Transverse colon (tissue), 4 donors: ENCODE measurements around the gene VAV2. TPM values are rescaled to one million over a fixed set of nuclear protein-coding genes. Genes with fewer than 3 reads are reported as not detected.

Source experiments
- DNase-seq: peaks from one replicate; pipeline ENCODE4 v3.0.0-alpha.2; 2019
- H3K27ac ChIP-seq, 4 donors: fragments of 200-600 bp; sonication (generic); 2 replicates each; pipeline ENCODE4 v1.5.1; 2016 to 2018; ENCODE audit warnings: inconsistent platforms in 4 of 4
- H3K27me3 ChIP-seq: fragments of 200-600 bp; sonication (generic); 2 replicates; pipeline ENCODE4 v1.5.1; 2017; ENCODE audit warnings: inconsistent platforms
- H3K36me3 ChIP-seq, 4 donors: fragments of 200-600 bp; sonication (generic); 2 replicates each; pipeline ENCODE4 v1.5.1; 2017 to 2019; ENCODE audit warnings: inconsistent platforms in 4 of 4
- H3K4me1 ChIP-seq, 4 donors: fragments of 200-600 bp; sonication (generic); 2 replicates each; pipeline ENCODE4 v1.5.1; 2017 to 2020; ENCODE audit warnings: inconsistent platforms in 4 of 4
- H3K4me3 ChIP-seq, 4 donors: fragments of 200-600 bp; sonication (generic); 1 replicate in 1 of 4; 2 replicates in 3 of 4; pipeline versions ENCODE4 v1.5.1 to v1.6.1; 2017 to 2019; ENCODE audit warnings: inconsistent platforms in 4 of 4
- H3K9me3 ChIP-seq, 2 donors: fragments of 200-600 bp; sonication (generic); 2 replicates each; pipeline ENCODE4 v1.5.1; 2017 to 2019; ENCODE audit warnings: inconsistent platforms in 2 of 2
- CTCF ChIP-seq, 5 experiments: fragments of 200-600 bp in 3 of 5; fragments of 450-650 bp in 2 of 5; sonication (generic) in 3 of 5; IDR thresholded peaks; 1 replicate in 2 of 5; 2 replicates in 3 of 5; pipeline ENCODE4 v1.5.1; 2016 to 2017; ENCODE audit warnings: antibody characterized with exemption in 5 of 5, inconsistent platforms in 3 of 5, mild to moderate bottlenecking in 2 of 5, moderate library complexity in 1 of 5
- EP300 ChIP-seq: sonication (generic); formaldehyde crosslinking; IDR thresholded peaks from one replicate; pipeline ENCODE4 v1.6.1; 2017; ENCODE audit warnings: antibody characterized with exemption, low read depth
- POLR2A ChIP-seq: fragments of 450-650 bp; IDR thresholded peaks from one replicate; pipeline ENCODE4 v1.6.1; 2016; ENCODE audit warnings: antibody characterized with exemption, mild to moderate bottlenecking, moderate library complexity
- POLR2AphosphoS5 ChIP-seq, 3 donors: sonication (generic); formaldehyde crosslinking; IDR thresholded peaks; one replicate each; pipeline ENCODE4 v1.6.1; 2016; ENCODE audit warnings: antibody characterized with exemption in 3 of 3
- WGBS, 2 donors: methylation state at CpG; one replicate each; pipeline ENCODE4 v1.1.5; 2018; ENCODE audit warnings: low coverage in 1 of 2; 5-methylcytosine and 5-hydroxymethylcytosine counted together
- in situ Hi-C, 4 donors: fragments of 200-750 bp; cut with MboI; loops; one replicate each; pipeline versions ENCODE4 v1.15.0 to v1.15.1; 2017; ENCODE audit warnings: low sequenced_read_pairs in 3 of 4, low pct_ligation_motif_present in 1 of 4, low pct_unique_long_range_greater_than_20kb in 1 of 4
- intact Hi-C: fragments of 100-400 bp; cut with DNase I; formaldehyde crosslinking; loops from one replicate; pipeline ENCODE4 v1.15.1; 2023; ENCODE audit warnings: low total_unique reads
- total RNA-seq, 4 donors: library from RNA; depleted of rRNA; stranded (reverse); fragments of >200 nt; gene quantifications; one replicate each; pipeline ENCODE4 v1.1.0, GENCODE V29; 2016

Gene VAV2
- total RNA-seq, 4 donors from 2014 or later = 8.2 to 52.4 (median 24.5) TPM

GRCh38 chr9:133888809-133889491, 103.2 kb downstream of the VAV2 start:
- Histone ChIP-seq H3K27me3 (no peaks in the 10 kb centered on the region), H3K4me3 (no peak overlapping the region), H3K36me3 (no peaks in the 10 kb centered on the region), H3K27ac (no peak overlapping the region), H3K4me1 (peaks cover 0 to 12% (median 3%) of the 10 kb centered on the region in 4 donors), H3K9me3 (no peaks in the 10 kb centered on the region)
- DNase-seq = no peak
- TF ChIP-seq POLR2AphosphoS5 (IDR thresholded peaks at IDR 0.05) (no peak), POLR2A (no peak), EP300 (no peak), CTCF (IDR thresholded peaks at IDR 0.05) (no peak)
- in situ Hi-C loops (no loop called here), intact Hi-C loops (no loop called here)
- 93% methylated on average over 25 of the region's 25 CpGs; no CpG with 5 or more reads in 1 of the 2 donors for WGBS, 2 donors

GRCh38 chr9:133888048-133888808, 103.9 kb downstream of the VAV2 start:
- intact Hi-C loops = no loop called here
- 65 to 73% methylated on average over 6 to 25 of the region's 25 CpGs for WGBS, 2 donors
- peaks cover 0 to 12% (median 3%) of the 10 kb centered on the region in 4 donors for H3K4me1 ChIP-seq
- no peaks in the 10 kb centered on the region for H3K36me3 ChIP-seq
- DNase-seq = no peak
- peak overlapping the region in 1 of 4 donors; percentile 3 for H3K27ac ChIP-seq
- H3K27me3 ChIP-seq = no peaks in the 10 kb centered on the region
- in situ Hi-C loops = no loop called here
- no peaks in the 10 kb centered on the region for H3K9me3 ChIP-seq
- no peak overlapping the region for H3K4me3 ChIP-seq
- TF ChIP-seq POLR2A (no peak), EP300 (no peak), POLR2AphosphoS5 (IDR thresholded peaks at IDR 0.05) (no peak), CTCF (IDR thresholded peaks at IDR 0.05) (no peak)

DNA sequence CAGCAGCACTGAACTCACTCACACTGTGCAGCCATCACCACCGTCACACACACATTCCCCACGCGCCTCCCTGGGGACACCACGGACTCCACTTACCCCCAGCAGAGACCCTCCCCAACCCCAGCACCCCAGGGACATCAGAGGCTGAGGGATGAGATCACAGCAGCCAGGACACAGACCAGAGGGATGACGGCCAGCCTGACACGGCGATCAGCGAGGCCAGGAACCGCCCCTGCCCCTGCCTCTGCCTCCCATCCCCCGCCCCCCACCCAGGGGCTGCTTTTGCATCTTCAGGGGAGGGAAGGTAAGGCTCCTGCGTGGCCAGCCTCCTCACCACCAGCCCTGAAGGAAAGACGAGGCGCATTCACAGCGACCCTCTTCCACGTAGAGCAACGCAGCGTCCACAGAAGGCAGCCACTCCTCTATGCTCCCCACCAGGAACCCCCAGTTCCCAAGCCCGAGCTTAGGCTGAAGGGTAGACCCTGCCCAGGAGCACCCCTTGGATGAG, 104.5 kb downstream of the VAV2 start:
- in situ Hi-C loops (no loop called here), intact Hi-C loops (no loop called here)
- Histone ChIP-seq H3K9me3 (no peaks in the 10 kb centered on the region), H3K36me3 (no peaks in the 10 kb centered on the region), H3K27me3 (no peaks in the 10 kb centered on the region), H3K27ac (peak overlapping the region in 1 of 4 donors; percentile 3), H3K4me3 (no peak overlapping the region), H3K4me1 (peaks cover 0 to 10% (median 1%) of the 10 kb centered on the region in 4 donors)
- TF ChIP-seq EP300 = no peak
- TF ChIP-seq CTCF (IDR thresholded peaks at IDR 0.05) = no peak
- no peak for TF ChIP-seq POLR2A
- no peak for TF ChIP-seq POLR2AphosphoS5 (IDR thresholded peaks at IDR 0.05)
- 80 to 82% methylated on average over 2 to 18 of the region's 18 CpGs for WGBS, 2 donors
- DNase-seq = no peak
